Breast epithelium (tissue), 3 donors: ENCODE results near the gene CBLB.

ENCODE experiments used
- POLR2A ChIP-seq: fragments of 450-650 bp; IDR thresholded peaks from one replicate; pipeline ENCODE4 v1.6.1; 2016; ENCODE audit warnings: antibody characterized with exemption, mild to moderate bottlenecking, moderate library complexity
- POLR2AphosphoS5 ChIP-seq, 3 donors: sonication (generic); formaldehyde crosslinking; IDR thresholded peaks; one replicate each; pipeline ENCODE4 v1.6.1; 2017; ENCODE audit warnings: antibody characterized with exemption in 3 of 3
- TF ChIP-seq, protein P1 (sequence below), 3 donors: fragments of 450-650 bp; IDR thresholded peaks; one replicate each; pipeline ENCODE4 v1.5.1; 2016 to 2017; ENCODE audit warnings: antibody characterized with exemption in 3 of 3, mild to moderate bottlenecking in 3 of 3, moderate library complexity in 3 of 3

DNA sequence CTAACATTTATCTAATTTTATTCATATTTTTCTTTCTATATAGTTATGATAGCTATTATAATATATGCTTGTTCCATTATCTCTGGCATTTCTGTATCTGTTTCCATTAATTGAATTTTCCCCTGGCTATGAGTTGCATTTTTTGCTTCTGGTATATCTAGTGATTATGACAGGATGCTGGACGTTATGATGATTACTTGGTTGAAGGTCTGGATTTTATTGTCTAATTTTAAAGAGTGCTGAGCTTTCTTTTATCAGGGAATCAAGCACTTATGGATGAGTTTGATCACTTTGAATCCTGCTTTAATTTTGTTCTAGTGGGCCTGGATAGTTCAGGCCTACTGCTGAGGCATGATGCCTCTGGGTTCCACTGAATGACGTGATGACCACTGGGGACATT, 229.7 kb downstream of the CBLB start:
- TF ChIP-seq, protein P1, sequence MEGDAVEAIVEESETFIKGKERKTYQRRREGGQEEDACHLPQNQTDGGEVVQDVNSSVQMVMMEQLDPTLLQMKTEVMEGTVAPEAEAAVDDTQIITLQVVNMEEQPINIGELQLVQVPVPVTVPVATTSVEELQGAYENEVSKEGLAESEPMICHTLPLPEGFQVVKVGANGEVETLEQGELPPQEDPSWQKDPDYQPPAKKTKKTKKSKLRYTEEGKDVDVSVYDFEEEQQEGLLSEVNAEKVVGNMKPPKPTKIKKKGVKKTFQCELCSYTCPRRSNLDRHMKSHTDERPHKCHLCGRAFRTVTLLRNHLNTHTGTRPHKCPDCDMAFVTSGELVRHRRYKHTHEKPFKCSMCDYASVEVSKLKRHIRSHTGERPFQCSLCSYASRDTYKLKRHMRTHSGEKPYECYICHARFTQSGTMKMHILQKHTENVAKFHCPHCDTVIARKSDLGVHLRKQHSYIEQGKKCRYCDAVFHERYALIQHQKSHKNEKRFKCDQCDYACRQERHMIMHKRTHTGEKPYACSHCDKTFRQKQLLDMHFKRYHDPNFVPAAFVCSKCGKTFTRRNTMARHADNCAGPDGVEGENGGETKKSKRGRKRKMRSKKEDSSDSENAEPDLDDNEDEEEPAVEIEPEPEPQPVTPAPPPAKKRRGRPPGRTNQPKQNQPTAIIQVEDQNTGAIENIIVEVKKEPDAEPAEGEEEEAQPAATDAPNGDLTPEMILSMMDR (IDR thresholded peaks at IDR 0.05) = no peak
- no peak for TF ChIP-seq POLR2A
- TF ChIP-seq POLR2AphosphoS5 (IDR thresholded peaks at IDR 0.05) = no peak
